ENCODE results near the gene PTGES2. TPM values are rescaled to one million over a fixed set of nuclear protein-coding genes. Genes with fewer than 3 reads are reported as not detected.

The PTGES2 gene
- total RNA-seq, 1 donor from 2014 or later: 101 TPM

GRCh38 chr9:128150594-128151308 is 23.2 kb upstream of the PTGES2 start:
- no peaks in the 10 kb centered on the region for H3K27me3 ChIP-seq
- H3K4me3 ChIP-seq: no peak overlapping the region
- peaks cover 31% of the 10 kb centered on the region for H3K4me1 ChIP-seq
- H3K36me3 ChIP-seq: no peaks in the 10 kb centered on the region
- DNase-seq (ENCODE audit: extremely low spot score in 2 of 2): no peak
- intact Hi-C loops (cut with DNase I): no loop called here
- H3K9me3 ChIP-seq: no peaks in the 10 kb centered on the region
- TF ChIP-seq POLR2AphosphoS5 (IDR thresholded peaks at IDR 0.05; ENCODE audit: insufficient read depth in 1 of 2, low read depth in 1 of 2): no peak
- no peak for TF ChIP-seq CTCF (IDR thresholded peaks at IDR 0.05)
- no peak for TF ChIP-seq POLR2A (IDR thresholded peaks at IDR 0.05)
- H3K27ac ChIP-seq: no peak overlapping the region

- Histone ChIP-seq H3K4me1 (peaks cover 34% of the 10 kb centered on the region), H3K27ac (no peak overlapping the region), H3K4me3 (peak overlapping the region in 1 of 2 donors; percentile 9), H3K27me3 (no peaks in the 10 kb centered on the region), H3K9me3 (no peaks in the 10 kb centered on the region), H3K36me3 (no peaks in the 10 kb centered on the region)
- DNase-seq (ENCODE audit: extremely low spot score in 2 of 2): no peak
- TF ChIP-seq POLR2AphosphoS5 (IDR thresholded peaks at IDR 0.05; ENCODE audit: insufficient read depth in 1 of 2, low read depth in 1 of 2): no peak
- TF ChIP-seq CTCF (IDR thresholded peaks at IDR 0.05): no peak
- no peak for TF ChIP-seq POLR2A (IDR thresholded peaks at IDR 0.05)
- intact Hi-C loops (cut with DNase I): no loop called here
These were observed 22.5 kb upstream of the PTGES2 start for GRCh38 chr9:128149951-128150593.

- Histone ChIP-seq H3K36me3 (no peaks in the 10 kb centered on the region), H3K4me3 (peak within 1 kb of the TSS in 1 of 2 donors; percentile 9), H3K27me3 (no peaks in the 10 kb centered on the region), H3K9me3 (no peaks in the 10 kb centered on the region), H3K4me1 (peaks cover 35% of the 10 kb centered on the region), H3K27ac (peak within 1 kb of the TSS; percentile 10)
- DNase-seq (ENCODE audit: extremely low spot score in 2 of 2): no peak
- TF ChIP-seq POLR2AphosphoS5 (IDR thresholded peaks at IDR 0.05; ENCODE audit: insufficient read depth in 1 of 2, low read depth in 1 of 2): peak; percentile 35 to 38
- no peak for TF ChIP-seq POLR2A (IDR thresholded peaks at IDR 0.05)
- no peak for TF ChIP-seq CTCF (IDR thresholded peaks at IDR 0.05)
- intact Hi-C loops (cut with DNase I): no loop called here
These were observed 21.6 kb upstream of the PTGES2 start, which contains the start of gene LCN2 for GRCh38 chr9:128149001-128149701. TSS of gene LCN2 (plus strand) at chr9:128149453. CDS start at chr9:128149526, 73 bp downstream.

GRCh38 chr9:128148509-128149000 is 21.0 kb upstream of the PTGES2 start:
- peak overlapping the region; percentile 10 for H3K27ac ChIP-seq
- peaks cover 35% of the 10 kb centered on the region for H3K4me1 ChIP-seq
- no peaks in the 10 kb centered on the region for H3K27me3 ChIP-seq
- H3K9me3 ChIP-seq: no peaks in the 10 kb centered on the region
- no peaks in the 10 kb centered on the region for H3K36me3 ChIP-seq
- H3K4me3 ChIP-seq: no peak overlapping the region
- DNase-seq (ENCODE audit: extremely low spot score in 2 of 2): no peak
- TF ChIP-seq POLR2A (IDR thresholded peaks at IDR 0.05) (no peak), POLR2AphosphoS5 (IDR thresholded peaks at IDR 0.05; ENCODE audit: insufficient read depth in 1 of 2, low read depth in 1 of 2) (no peak), CTCF (IDR thresholded peaks at IDR 0.05) (no peak)
- intact Hi-C loops (cut with DNase I): no loop called here

Data from vagina (tissue), 2 donors.